DMS79 treated with DMSO at 0.1 percent for 48 hours (cell line): ENCODE results near the gene GNG7.

ENCODE experiments used
- DNase-seq: peaks from one replicate; lab custom pipeline; 2025; lab: John Stamatoyannopoulos, UW

The GNG7 gene

GRCh38 chr19:2702170-2703076 is at the start of gene GNG7:
Gene GNG7 (minus strand): TSS chr19:2702694. CDS start chr19:2520688, 182,006 bp downstream.
- no peak for DNase-seq

- DNase-seq, result no peak
These were observed 48.9 kb upstream of the GNG7 start for GRCh38 chr19:2751438-2751830.

DNA sequence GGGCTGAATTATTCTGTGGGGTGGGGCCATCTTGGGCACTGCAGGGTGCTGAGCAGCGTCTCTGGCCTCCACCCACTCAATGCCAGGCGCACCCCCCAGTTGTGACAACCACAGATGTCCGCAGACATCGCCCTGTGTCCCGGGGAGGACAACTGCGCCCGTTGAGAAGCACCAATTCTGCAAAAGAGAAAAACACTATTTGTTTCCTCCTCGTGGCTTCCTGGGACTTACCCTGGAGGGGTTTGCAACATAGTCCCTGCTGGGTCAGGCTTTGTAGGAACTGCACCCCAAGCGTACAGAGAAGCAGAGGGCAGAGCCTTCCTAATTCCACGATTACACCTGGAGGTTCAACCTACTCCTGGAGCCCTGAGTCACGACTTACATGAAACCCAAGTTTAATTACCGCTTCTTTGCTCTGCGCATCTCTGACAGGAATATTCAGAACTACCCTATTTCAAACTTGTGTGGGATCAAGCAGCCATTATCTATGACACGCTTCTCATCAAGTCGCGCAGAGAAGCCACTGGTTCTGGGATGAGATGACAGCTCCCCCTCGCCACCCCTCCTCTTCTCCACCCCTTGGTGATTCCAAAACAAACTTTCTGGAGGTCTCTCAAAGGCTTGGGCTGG is 48.4 kb upstream of the GNG7 start:
- DNase-seq, result no peak

- DNase-seq, result no peak
These were observed 44.9 kb upstream of the GNG7 start for GRCh38 chr19:2747349-2747748.

DNA sequence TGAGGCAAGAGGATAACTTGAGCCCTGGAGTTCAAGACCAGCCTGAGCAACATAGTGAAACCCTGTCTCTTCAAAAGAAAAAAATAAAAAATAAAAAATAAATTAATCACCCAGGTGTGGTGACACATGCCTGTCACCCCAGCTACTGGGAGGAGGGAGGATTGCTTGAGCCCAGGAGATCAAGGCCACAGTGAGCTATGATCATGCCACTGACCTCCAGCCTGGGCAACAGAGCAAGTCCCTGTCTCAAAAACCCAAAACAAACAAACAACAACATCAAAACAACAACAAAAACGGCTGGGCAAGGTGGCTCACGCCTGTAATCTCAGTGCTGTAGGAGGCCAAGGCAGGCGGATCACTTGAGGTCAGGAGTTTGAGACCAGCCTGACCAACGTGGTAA is 41.6 kb upstream of the GNG7 start:
- no peak for DNase-seq

DNA sequence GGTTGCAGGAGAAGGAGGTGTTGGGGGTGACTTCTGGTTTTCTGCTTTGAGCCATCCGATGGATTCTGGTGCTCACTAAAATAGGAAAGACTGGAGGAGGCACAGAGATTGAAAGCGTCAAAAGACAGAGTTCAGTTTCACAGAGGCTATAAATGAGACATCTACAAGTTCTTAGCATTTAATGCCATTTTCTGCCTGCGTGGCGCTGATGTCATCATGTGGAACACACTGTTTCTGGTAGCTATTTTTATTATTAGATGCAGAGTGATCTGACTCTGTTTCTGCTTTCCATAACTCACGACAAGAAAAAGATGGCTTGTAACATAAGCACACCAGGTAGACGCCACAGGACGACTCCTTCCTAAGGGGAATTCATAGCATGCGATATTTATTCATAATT is 40.6 kb upstream of the GNG7 start:
- DNase-seq, result no peak

DNA sequence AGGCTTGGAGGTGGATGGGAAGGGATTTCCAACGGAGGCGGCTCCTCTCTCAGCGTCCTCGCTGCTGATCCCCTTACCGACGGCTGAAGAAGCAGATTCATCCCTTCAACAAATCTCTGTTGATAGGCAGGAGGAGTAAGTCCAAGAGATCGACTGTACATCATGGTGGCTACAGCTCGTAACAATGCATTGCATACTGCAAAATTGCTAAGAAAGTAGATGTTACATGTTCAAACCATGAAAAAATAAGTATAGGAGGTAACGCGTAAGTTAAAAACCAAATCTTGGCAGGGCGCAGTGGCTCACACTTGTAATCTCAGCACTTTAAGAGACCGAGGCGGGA is 37.8 kb upstream of the GNG7 start:
- peak; percentile 56 for DNase-seq

GRCh38 chr19:2739602-2740313 is 37.3 kb upstream of the GNG7 start, which contains the start of gene SLC39A3:
Gene SLC39A3 (minus strand): TSS chr19:2740017. CDS start chr19:2737257, 2,760 bp downstream.
- DNase-seq, result peak; percentile 94

DNA sequence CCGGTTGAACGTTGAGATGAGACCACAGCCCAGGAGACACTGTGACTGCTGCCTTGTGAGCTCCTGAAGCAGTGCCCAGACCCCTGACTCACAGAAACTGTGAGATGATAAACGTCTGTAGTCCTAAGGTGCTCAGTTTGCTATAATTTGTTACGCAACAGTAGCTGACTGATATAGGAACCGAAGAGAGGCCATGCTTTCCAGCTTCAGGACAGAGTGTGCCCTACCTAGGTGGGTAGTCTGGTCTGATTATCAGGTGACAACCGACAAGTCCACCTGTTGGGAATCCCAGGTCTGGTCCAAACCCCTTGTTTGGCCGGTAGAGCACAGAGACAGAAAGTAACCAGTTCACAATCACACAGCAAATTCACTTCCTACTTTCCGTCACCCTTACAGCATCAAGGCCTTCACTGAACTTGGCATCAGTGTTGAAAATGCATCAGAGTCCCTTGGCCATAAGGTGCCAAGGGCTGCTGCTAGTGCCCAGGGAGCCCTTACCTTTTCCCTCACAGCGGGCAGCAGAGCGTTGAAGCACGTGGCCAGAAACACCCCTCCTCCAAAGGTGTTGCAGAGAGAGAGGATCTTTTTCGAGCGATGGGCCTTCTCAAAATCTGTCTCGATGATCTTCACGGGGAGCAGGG is 34.2 kb upstream of the GNG7 start:
- no peak for DNase-seq

GRCh38 chr19:2735374-2735773 is 32.9 kb upstream of the GNG7 start:
- no peak for DNase-seq

DNA sequence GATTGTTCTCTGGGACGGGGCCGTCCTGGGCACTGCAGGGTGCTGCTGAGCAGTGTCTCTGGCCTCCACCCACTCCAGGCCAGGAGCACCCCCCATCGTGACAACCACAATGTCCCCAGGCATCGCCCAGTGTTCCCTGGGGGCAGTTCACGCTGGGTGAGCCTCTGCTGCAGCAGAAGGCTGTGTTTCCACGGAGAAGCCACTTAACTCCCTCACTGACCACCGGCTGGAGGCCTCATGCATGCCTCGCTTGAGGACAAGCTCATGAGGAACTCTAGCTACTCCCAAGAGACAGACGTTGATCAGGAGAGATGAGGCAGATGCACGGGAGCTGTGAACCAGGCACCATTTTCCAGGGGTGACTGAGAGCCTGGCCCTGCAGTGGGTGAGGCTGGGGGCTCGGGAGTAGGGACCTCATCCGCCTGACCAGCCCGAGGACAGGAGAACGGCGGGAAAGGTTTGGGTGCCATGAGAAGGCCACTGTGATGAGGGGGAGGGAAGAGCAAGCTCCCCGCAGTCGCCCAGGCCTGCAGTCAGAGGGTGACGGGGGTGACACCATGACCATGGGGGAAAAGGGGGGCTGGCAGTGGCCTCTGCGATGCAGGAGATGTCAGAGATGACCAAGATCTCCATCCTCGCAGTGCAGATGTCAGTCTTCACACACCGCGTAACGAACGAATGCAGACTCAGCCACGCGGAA is 32.2 kb upstream of the GNG7 start:
- no peak for DNase-seq

DNA sequence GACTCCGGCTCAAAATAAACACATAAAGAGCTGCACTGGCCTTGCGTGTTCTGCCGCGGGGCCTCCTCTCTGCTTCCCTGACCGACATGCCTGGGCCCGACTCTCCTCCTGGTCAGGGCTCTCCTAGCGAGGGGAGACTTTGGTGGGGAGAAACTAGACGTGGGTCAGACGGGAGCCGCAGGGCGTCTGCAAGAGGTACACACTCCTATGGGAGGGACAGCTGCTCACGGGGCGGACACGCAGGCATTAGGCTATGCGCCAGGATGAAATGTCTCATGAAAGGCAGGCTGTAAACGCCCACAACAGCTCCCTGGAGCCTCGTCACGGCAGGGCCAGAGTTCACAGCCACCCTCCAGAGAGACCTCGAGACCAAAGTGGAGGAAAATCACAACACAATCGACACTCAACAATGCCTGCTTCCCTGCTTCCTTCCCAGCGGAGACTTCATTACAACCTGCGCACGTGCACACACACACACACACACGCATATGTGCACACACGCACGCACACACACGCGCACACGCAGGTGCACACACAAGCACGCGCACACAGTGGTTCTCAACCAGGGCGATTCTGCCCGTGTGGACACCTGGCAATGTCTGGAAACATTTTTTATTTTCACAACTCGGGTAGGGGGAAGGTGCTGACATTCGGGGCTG is 31.6 kb upstream of the GNG7 start:
- DNase-seq, result no peak

DNA sequence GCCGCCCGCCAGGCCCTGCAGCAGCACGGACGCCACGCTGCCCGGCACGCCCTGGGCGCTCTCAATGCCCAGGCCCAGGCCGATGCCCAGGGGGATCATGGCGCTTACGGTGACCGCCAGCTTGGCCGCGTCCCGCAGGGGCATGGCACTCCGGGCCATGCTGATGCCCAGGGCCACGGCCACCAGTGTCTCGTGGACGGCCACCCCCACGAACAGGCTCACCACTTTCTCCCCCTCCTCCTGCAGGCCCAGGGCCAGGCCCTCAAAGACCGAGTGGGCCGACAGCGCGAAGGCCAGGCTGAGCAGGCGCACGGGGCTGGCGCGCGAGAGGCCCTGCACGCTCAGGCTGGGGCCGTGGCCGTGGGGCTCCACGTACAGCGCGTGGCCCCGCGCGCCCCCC is 30.4 kb upstream of the GNG7 start:
- DNase-seq, result no peak

- no peak for DNase-seq
These were observed 29.7 kb upstream of the GNG7 start for GRCh38 chr19:2732157-2732725.

- DNase-seq, result no peak
These were observed 28.9 kb upstream of the GNG7 start for GRCh38 chr19:2731181-2731995.

DNA sequence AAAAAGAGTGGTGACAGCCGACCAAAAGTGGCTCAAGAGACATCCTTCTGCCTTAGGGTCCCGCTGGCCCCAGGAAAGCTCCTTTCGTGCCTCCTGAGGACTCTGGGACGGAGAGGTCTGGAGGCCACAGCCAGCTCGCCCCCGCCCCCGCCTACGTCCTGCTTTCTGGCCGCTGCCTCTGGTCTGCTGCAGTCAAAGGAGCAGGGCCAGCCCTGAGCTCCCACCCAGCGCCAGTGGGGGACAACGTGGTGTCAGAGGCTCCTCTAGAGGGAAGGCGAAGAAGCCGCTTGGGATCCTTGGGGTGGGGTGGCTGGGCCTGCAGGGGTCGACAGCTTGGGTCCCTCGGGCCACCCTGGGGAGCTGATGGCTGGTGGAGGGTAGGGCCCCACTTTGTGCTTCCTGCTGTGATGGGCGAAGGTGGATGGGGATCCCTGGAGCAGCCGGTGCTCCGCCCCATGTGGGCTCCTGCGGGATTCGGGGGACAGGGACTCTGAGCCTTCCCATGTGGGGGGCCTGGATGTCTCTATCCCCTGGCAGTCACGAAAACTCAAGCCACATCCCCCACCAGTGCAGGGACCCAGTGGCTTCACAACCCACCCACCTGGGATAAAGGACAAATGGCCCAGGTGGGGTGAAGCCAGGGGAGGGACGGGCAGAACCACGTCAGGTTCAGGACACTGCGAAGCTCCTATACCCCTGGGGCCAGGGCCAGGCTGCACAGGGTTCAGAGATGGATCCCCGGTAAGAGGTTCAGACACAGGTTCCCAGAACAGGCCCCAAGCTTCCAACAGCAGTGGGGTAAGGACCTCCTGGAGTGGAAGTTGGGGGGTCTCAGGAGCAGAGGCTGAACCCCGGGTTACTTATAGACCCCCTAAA is 27.7 kb upstream of the GNG7 start:
- DNase-seq, result no peak

DNA sequence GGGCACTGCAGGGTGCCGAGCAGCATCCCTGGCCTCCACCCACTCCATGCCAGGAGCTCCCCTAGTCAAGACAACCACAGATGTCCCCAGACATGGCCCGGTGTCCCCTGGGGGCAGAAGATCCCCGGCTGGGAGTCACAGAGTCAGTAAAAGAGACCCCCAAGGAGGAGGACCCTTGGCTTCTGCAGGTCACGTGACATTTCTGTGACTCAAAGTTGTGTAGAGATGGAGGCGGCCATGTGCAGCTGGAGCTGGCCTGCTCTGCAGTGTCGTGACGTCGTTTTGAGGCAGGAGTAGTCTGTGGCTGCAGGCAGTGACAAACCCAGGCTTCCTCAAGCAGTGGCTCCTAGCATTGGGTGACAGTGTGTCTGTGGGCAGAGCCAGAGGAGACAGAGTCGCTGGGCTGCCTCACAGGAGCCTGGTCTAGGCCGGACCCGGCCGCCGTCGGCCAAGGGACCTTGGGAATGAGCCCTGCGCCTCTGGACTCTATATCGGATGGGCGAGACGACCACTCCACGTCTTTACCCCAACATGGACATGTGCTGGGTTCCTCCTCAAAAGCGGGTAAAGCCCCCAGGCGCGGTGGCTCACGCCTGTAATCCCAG is 26.4 kb upstream of the GNG7 start:
- DNase-seq, result no peak

DNA sequence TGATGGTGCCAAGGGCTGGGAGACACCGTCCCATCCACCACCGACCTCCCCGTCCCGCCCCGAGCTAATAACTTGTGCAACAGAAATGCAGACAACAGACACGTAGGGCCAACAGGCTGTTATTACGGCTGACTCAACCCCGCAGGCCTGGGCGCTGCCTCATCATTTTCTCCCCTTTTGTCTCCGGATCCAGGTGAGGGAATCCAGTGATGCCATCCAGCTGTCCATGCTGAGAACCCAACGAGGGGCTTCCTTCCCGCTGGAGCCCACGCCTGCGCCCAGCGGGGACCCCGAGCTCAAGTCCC is 25.1 kb upstream of the GNG7 start:
- no peak for DNase-seq
